Neuronal stem cell (in vitro differentiated cells): ENCODE data around the gene ABHD5.

ENCODE experiments used
- DNase-seq: peaks from one replicate; pipeline ENCODE4 v3.0.0-alpha.2; 2013; ENCODE audit warnings: low spot score
- H2AFZ ChIP-seq: one replicate; pipeline ENCODE4 v1.6.1; 2013; ENCODE audit warnings: mild to moderate bottlenecking, low read length, inconsistent platforms
- H2AK5ac ChIP-seq: 2 replicates; pipeline ENCODE4 v1.6.1; 2013; ENCODE audit warnings: low read depth, mild to moderate bottlenecking, inconsistent platforms, low read length, moderate library complexity, mixed read lengths
- H2BK120ac ChIP-seq: 2 replicates; pipeline ENCODE4 v1.6.1; 2013; ENCODE audit warnings: low read depth, mild to moderate bottlenecking, inconsistent platforms, low read length, moderate library complexity, mixed read lengths
- H2BK12ac ChIP-seq: one replicate; pipeline ENCODE4 v1.6.1; 2013; ENCODE audit warnings: low read length, inconsistent platforms
- H2BK15ac ChIP-seq: 2 replicates; pipeline ENCODE4 v1.6.1; 2013; ENCODE audit warnings: mild to moderate bottlenecking, low read length, inconsistent platforms, mixed read lengths
- H2BK5ac ChIP-seq: one replicate; pipeline ENCODE4 v1.6.1; 2013; ENCODE audit warnings: inconsistent platforms, mild to moderate bottlenecking, low read length, moderate library complexity
- H3K14ac ChIP-seq: one replicate; pipeline ENCODE4 v1.6.1; 2013; ENCODE audit warnings: low read length, inconsistent platforms
- H3K18ac ChIP-seq: 2 replicates; pipeline ENCODE4 v1.6.1; 2013; ENCODE audit warnings: low read length, inconsistent platforms
- H3K23ac ChIP-seq: 2 replicates; pipeline ENCODE4 v1.6.1; 2013; ENCODE audit warnings: low read depth, mild to moderate bottlenecking, mixed read lengths, low read length, inconsistent platforms; ENCODE audit not compliant: poor library complexity
- H3K27ac ChIP-seq: replicated peaks from 3 replicates; pipeline ENCODE4 v1.5.1; 2013; ENCODE audit warnings: low read length, inconsistent platforms
- H3K27me3 ChIP-seq, 3 experiments: 2 replicates each; pipeline ENCODE4 v1.6.1; 2013; ENCODE audit warnings: low read length in 3 of 3, mild to moderate bottlenecking in 2 of 3, inconsistent platforms in 1 of 3, low read depth in 1 of 3, mixed read lengths in 1 of 3, moderate library complexity in 1 of 3; ENCODE audit not compliant: control insufficient read depth in 3 of 3, insufficient read depth in 3 of 3
- H3K36me3 ChIP-seq, 2 donors: replicated peaks in 1 of 2; 2 replicates each; pipeline ENCODE4 v1.6.1; 2013; ENCODE audit warnings: low read length in 2 of 2; ENCODE audit not compliant: control insufficient read depth in 2 of 2, insufficient read depth in 2 of 2
- H3K4ac ChIP-seq: 2 replicates; pipeline ENCODE4 v1.6.1; 2013; ENCODE audit warnings: inconsistent platforms, mild to moderate bottlenecking, low read length, moderate library complexity
- H3K4me1 ChIP-seq, 2 donors: 1 replicate in 1 of 2; 2 replicates in 1 of 2; pipeline ENCODE4 v1.6.1; 2013; ENCODE audit warnings: low read length in 2 of 2, low read depth in 1 of 2; ENCODE audit not compliant: control insufficient read depth in 2 of 2, insufficient read depth in 1 of 2
- H3K4me2 ChIP-seq: one replicate; pipeline ENCODE4 v1.6.1; 2013; ENCODE audit warnings: mild to moderate bottlenecking, low read length, inconsistent platforms; ENCODE audit not compliant: insufficient read depth, poor library complexity, severe bottlenecking
- H3K4me3 ChIP-seq, 2 donors: 2 replicates each; pipeline ENCODE4 v1.5.1; 2013; ENCODE audit warnings: low read length in 2 of 2, mild to moderate bottlenecking in 2 of 2, inconsistent platforms in 1 of 2, moderate library complexity in 1 of 2
- H3K79me1 ChIP-seq: one replicate; pipeline ENCODE4 v1.6.1; 2013; ENCODE audit warnings: low read depth, mild to moderate bottlenecking, inconsistent platforms, low read length, moderate library complexity
- H3K9ac ChIP-seq: one replicate; pipeline ENCODE4 v1.6.1; 2013; ENCODE audit warnings: mild to moderate bottlenecking, low read depth, low read length, inconsistent platforms; ENCODE audit not compliant: poor library complexity
- H3K9me3 ChIP-seq, 2 donors: replicated peaks in 1 of 2; 2 replicates each; pipeline versions ENCODE3 to v1.6.1; 2013; ENCODE audit warnings: low read length in 2 of 2, mild to moderate bottlenecking in 2 of 2, inconsistent platforms in 1 of 2, low read depth in 1 of 2, mixed read lengths in 1 of 2, moderate library complexity in 1 of 2; ENCODE audit not compliant: control insufficient read depth in 2 of 2, insufficient read depth in 1 of 2
- H4K8ac ChIP-seq: one replicate; pipeline ENCODE4 v1.6.1; 2013; ENCODE audit warnings: low read depth, mild to moderate bottlenecking, inconsistent platforms, low read length, moderate library complexity
- H4K91ac ChIP-seq: one replicate; pipeline ENCODE4 v1.6.1; 2013; ENCODE audit warnings: low read length, low read depth, mild to moderate bottlenecking, inconsistent platforms; ENCODE audit not compliant: poor library complexity
- WGBS, 2 donors: extraction: QIAGEN DNeasy Blood & Tissue Kit; methylation state at CpG; one replicate each; pipeline ENCODE4 v1.1.7; 2013; ENCODE audit warnings: missing lambda C conversion rate in 2 of 2, mixed read lengths in 1 of 2; ENCODE audit not compliant: insufficient read length in 2 of 2, insufficient replicate concordance in 1 of 2; ENCODE audit errors: extremely low coverage in 2 of 2; 5-methylcytosine and 5-hydroxymethylcytosine counted together

The ABHD5 gene

DNA sequence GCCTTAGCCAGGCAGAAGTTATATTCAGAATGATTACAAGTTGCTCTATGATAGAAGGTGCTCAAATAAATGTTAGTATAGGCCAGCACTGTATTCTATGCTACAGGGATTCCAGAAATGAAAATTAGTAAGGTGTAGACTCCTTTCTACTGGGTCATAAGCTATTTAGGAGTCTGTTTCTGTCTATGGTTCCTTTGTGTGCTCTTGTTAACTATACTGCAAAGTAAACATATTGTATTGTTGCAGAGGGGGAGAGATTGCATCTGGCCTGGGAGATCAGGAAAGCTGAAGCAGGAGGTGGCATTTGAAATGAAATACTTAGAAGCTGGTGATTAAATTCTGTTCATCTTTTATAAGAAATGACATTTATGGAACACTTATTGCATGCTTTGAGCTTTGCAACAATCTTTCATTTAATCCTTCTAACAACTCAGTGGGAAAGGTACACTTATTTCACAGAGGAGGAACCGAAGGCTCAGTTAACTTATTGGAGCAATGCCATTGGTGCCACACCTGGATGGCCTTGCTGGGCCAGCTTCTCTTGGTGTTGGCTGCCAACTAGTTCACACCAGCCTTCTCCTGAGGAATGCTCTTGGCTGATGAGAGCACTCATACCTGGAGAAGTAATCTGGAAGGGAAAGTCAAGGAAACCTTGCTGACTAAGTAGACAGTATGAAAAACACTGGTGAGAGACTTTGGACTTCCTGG is 39.1 kb downstream of the ABHD5 start:
- Histone ChIP-seq H3K36me3 (no peaks in the 10 kb centered on the region), H3K27me3 (no peaks in the 10 kb centered on the region), H3K27ac (no peak overlapping the region), H3K9ac (no peak overlapping the region), H3K4me1 (peaks cover 0 to 2% of the 10 kb centered on the region in 2 donors), H3K4me2 (no peak overlapping the region), H2AK5ac (no peak overlapping the region), H3K4me3 (no peak overlapping the region), H2AFZ (no peak overlapping the region), H2BK12ac (no peak overlapping the region), H3K79me1 (no peaks in the 10 kb centered on the region), H2BK15ac (no peak overlapping the region), H2BK5ac (no peak overlapping the region), H3K23ac (peak overlapping the region; percentile 44), H3K18ac (no peak overlapping the region), H3K9me3 (no peaks in the 10 kb centered on the region), H3K14ac (no peak overlapping the region), H3K4ac (no peak overlapping the region), H4K8ac (no peak overlapping the region), H2BK120ac (no peak overlapping the region), H4K91ac (no peak overlapping the region)
- no CpG with 5 or more reads among the region's 1 CpG for WGBS, 2 donors
- DNase-seq, result no peak

DNA sequence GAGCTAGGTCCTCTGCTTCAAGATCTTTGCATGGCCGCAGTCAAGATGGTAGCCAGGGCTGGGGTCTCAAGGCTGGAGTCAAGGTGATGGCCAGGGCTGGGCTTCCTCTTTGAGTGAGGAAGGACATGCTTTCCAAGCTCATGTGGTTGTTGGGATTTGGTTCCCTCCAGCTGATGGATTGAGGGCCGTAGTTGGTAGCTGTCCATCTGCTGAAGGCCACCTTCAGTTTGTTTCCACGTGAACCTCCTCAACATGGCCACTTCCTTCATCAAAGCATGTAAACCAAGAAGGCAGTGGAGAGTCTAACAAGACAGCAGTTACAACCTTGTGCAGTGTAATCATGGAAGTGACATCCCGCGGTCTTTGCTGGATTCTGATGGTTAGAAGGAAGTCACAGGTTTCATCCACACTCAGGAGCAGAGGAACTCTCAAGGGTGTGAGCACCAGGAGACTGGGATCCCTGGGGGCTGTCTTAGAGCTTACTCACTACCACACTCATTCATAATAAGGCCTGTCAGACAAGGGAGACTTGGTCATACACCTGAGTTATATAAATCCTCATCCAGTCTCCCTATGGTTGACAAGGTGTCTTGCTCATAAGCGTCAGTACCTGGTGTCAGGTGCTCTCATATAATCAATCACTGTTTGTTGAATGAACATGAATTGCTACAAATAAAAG is 42.1 kb downstream of the ABHD5 start:
- no CpG with 5 or more reads among the region's 6 CpGs for WGBS, 2 donors
- H3K4me2 ChIP-seq, result no peak overlapping the region

DNA sequence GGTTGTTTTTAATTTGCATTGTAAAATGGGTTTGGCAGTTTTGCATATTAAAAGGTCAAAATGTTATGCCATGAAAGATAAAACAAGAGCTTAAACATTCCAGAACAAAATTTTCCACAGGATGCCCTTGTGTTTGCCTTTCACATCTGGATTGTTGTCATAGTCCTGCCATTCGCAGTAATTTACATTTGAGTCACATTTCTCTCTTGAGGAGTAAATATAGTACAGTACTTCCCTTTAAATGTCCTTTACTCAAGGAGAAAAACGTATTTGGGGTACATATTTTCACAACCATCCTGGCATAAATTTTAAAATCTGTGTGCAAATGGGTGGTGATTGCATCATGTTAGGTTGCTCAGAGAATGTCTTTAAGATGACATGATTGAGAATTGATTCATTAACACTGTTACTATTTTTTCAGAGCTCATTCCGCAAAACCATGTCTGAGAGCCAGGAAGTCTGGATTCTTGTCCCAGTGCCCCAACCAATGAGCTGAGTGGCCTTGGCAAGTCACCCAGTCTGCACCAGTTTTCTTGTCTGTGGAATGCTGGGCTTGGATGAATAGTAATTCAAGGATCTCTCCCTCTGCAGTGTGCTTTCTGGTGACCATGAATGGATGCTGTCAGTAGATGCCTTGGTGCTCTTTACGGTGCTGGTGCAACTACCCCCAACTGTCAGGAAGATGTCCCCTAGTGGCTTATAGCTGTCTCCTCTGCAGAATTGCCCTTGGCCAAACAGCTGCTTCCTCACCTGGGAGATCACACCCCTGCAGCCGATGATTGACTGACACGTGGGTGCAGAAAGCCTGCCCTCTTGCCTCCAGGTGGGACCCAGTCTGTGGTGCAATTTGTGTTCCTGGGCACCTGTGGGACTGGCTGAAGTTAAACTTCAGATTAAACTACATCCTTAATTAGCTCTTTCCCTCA is 43.0 kb downstream of the ABHD5 start:
- no peaks in the 10 kb centered on the region for H3K4me1 ChIP-seq
- no peaks in the 10 kb centered on the region for H3K9me3 ChIP-seq
- no peak overlapping the region for H3K9ac ChIP-seq
- no peak overlapping the region for H3K27ac ChIP-seq
- WGBS, 2 donors, result no CpG with 5 or more reads among the region's 6 CpGs
- H3K18ac ChIP-seq, result no peak overlapping the region
- no peak overlapping the region for H3K4me3 ChIP-seq
- H3K4ac ChIP-seq, result no peak overlapping the region
- H2BK15ac ChIP-seq, result no peak overlapping the region
- DNase-seq, result no peak
- H4K8ac ChIP-seq, result no peak overlapping the region
- H4K91ac ChIP-seq, result no peak overlapping the region
- H2BK120ac ChIP-seq, result no peak overlapping the region
- no peak overlapping the region for H3K14ac ChIP-seq
- no peaks in the 10 kb centered on the region for H3K79me1 ChIP-seq
- H2BK5ac ChIP-seq, result no peak overlapping the region
- H2BK12ac ChIP-seq, result no peak overlapping the region
- H2AFZ ChIP-seq, result no peak overlapping the region
- no peak overlapping the region for H3K23ac ChIP-seq
- no peaks in the 10 kb centered on the region for H3K27me3 ChIP-seq
- H2AK5ac ChIP-seq, result no peak overlapping the region
- H3K36me3 ChIP-seq, result no peaks in the 10 kb centered on the region
- no peak overlapping the region for H3K4me2 ChIP-seq

More for the DNA sequence above, 42.1 kb downstream of the ABHD5 start:
- DNase-seq, result no peak
- Histone ChIP-seq H2AK5ac (no peak overlapping the region), H3K4me1 (peaks cover 0 to under 1% of the 10 kb centered on the region in 2 donors), H3K4me3 (no peak overlapping the region), H3K18ac (no peak overlapping the region), H2AFZ (no peak overlapping the region), H2BK15ac (no peak overlapping the region), H2BK12ac (no peak overlapping the region), H3K9me3 (no peaks in the 10 kb centered on the region), H2BK120ac (no peak overlapping the region), H3K79me1 (no peaks in the 10 kb centered on the region), H3K23ac (no peak overlapping the region), H4K91ac (no peak overlapping the region), H3K4ac (no peak overlapping the region), H3K9ac (no peak overlapping the region), H4K8ac (no peak overlapping the region), H3K36me3 (no peaks in the 10 kb centered on the region), H3K27me3 (no peaks in the 10 kb centered on the region), H3K14ac (no peak overlapping the region), H3K27ac (no peak overlapping the region), H2BK5ac (no peak overlapping the region)

DNA sequence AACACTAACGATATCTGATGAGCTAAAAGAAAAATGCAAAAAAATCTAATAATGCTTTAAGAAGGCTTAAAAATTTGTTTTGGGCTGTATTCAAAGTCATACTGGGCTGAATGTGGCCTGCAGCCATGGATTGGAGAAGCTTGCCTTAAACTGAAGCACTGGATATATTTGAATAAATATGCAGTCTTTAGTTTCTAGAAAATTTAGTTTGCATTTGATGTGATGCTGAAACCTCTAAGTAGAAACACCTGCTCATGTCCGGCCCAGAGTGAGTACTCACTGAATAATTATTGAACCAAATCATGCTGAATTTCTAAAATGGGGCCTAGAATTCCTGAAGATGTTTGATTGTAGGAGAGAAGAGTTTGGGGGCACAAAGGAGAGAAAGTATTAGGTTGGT is 43.9 kb downstream of the ABHD5 start:
- no peak overlapping the region for H2BK5ac ChIP-seq
- no peak overlapping the region for H2AK5ac ChIP-seq
- H3K27me3 ChIP-seq, result no peaks in the 10 kb centered on the region
- H4K91ac ChIP-seq, result no peak overlapping the region
- no peak overlapping the region for H3K27ac ChIP-seq
- H3K4me3 ChIP-seq, result no peak overlapping the region
- H3K14ac ChIP-seq, result no peak overlapping the region
- no peaks in the 10 kb centered on the region for H3K4me1 ChIP-seq
- no peak overlapping the region for H2BK120ac ChIP-seq
- no peak overlapping the region for H4K8ac ChIP-seq
- no peak overlapping the region for H3K4me2 ChIP-seq
- no peak overlapping the region for H3K23ac ChIP-seq
- DNase-seq, result no peak
- no CpG with 5 or more reads among the region's 2 CpGs for WGBS, 2 donors
- H3K4ac ChIP-seq, result no peak overlapping the region
- no peaks in the 10 kb centered on the region for H3K9me3 ChIP-seq
- no peak overlapping the region for H2BK15ac ChIP-seq
- no peak overlapping the region for H3K9ac ChIP-seq
- H3K18ac ChIP-seq, result no peak overlapping the region
- H3K79me1 ChIP-seq, result no peaks in the 10 kb centered on the region
- H2AFZ ChIP-seq, result no peak overlapping the region
- H2BK12ac ChIP-seq, result no peak overlapping the region
- H3K36me3 ChIP-seq, result no peaks in the 10 kb centered on the region
